Loucy (cell line): ENCODE measurements around the gene NCR3LG1.

Experiments
- H2AFZ ChIP-seq: fragments of 200-600 bp; sonication (generic); 2 replicates; pipeline ENCODE4 v1.6.0; 2016; ENCODE audit warnings: antibody characterized with exemption, mild to moderate bottlenecking, low read length, moderate library complexity
- H3F3A ChIP-seq: fragments of 200-600 bp; 2 replicates; pipeline ENCODE4 v1.6.0; 2016; ENCODE audit warnings: antibody characterized with exemption, low read depth, mild to moderate bottlenecking
- H3K27me3 ChIP-seq: fragments of 200-600 bp; sonication (generic); 2 replicates; pipeline ENCODE4 v1.6.1; 2014; ENCODE audit warnings: low read length, mild to moderate bottlenecking; ENCODE audit not compliant: insufficient read depth, poor library complexity, severe bottlenecking
- H3K36me3 ChIP-seq: fragments of 200-600 bp; sonication (generic); 2 replicates; pipeline ENCODE4 v1.6.1; 2016; ENCODE audit warnings: low read length; ENCODE audit not compliant: insufficient read depth
- H3K4me1 ChIP-seq: fragments of 200-600 bp; sonication (generic); 2 replicates; pipeline ENCODE4 v1.5.1; 2014; ENCODE audit warnings: low read length, mild to moderate bottlenecking; ENCODE audit not compliant: insufficient read depth, poor library complexity, severe bottlenecking
- H3K4me2 ChIP-seq: fragments of 200-600 bp; sonication (generic); 2 replicates; pipeline ENCODE4 v1.6.0; 2014; ENCODE audit warnings: antibody characterized with exemption, low read length, low read depth, mild to moderate bottlenecking; ENCODE audit not compliant: poor library complexity, severe bottlenecking
- H3K4me3 ChIP-seq: fragments of 200-600 bp; sonication (generic); 2 replicates; pipeline ENCODE4 v1.5.1; 2014; ENCODE audit warnings: low read length, mild to moderate bottlenecking, mixed read lengths; ENCODE audit not compliant: poor library complexity, severe bottlenecking
- H3K79me2 ChIP-seq: fragments of 200-600 bp; sonication (generic); 2 replicates; pipeline ENCODE4 v1.6.1; 2014; ENCODE audit warnings: low read length; ENCODE audit not compliant: insufficient read depth
- H3K9ac ChIP-seq: fragments of 200-600 bp; sonication (generic); 2 replicates; pipeline ENCODE4 v1.6.0; 2014; ENCODE audit warnings: mild to moderate bottlenecking, low read depth, low read length, moderate library complexity; ENCODE audit not compliant: poor library complexity, severe bottlenecking
- H3K9me2 ChIP-seq: fragments of 200-600 bp; sonication (generic); replicated peaks from 2 replicates; pipeline ENCODE4 v1.6.1; 2016; ENCODE audit warnings: low read depth, low read length, mixed read lengths
- H3K9me3 ChIP-seq: fragments of 200-600 bp; sonication (generic); 2 replicates; pipeline ENCODE4 v1.6.1; 2014; ENCODE audit warnings: mild to moderate bottlenecking, antibody characterized with exemption, low read length, low read depth; ENCODE audit not compliant: insufficient read depth
- H4K20me1 ChIP-seq: fragments of 200-600 bp; sonication (generic); 2 replicates; pipeline ENCODE4 v1.6.0; 2014; ENCODE audit warnings: antibody characterized with exemption, low read length, mild to moderate bottlenecking; ENCODE audit not compliant: insufficient read depth, poor library complexity, severe bottlenecking
- CTCF ChIP-seq: fragments of 200-600 bp; sonication (generic); conservative IDR thresholded peaks from 2 replicates; pipeline ENCODE4 v1.5.1; 2014; ENCODE audit warnings: mild to moderate bottlenecking, antibody characterized with exemption, low read length
- EZH2phosphoT487 ChIP-seq: fragments of 200-600 bp; IDR thresholded peaks from 2 replicates; pipeline ENCODE4 v1.6.1; 2018; ENCODE audit warnings: antibody characterized with exemption, mild to moderate bottlenecking, moderate library complexity, borderline replicate concordance

Gene NCR3LG1

GRCh38 chr11:17403980-17404759, 52.6 kb downstream of the NCR3LG1 start:
- no peaks in the 10 kb centered on the region for H3K9me2 ChIP-seq
- H3K36me3 ChIP-seq, result no peaks in the 10 kb centered on the region
- no peaks in the 10 kb centered on the region for H3K4me1 ChIP-seq
- no peak overlapping the region for H3K4me3 ChIP-seq
- H3F3A ChIP-seq, result no peaks in the 10 kb centered on the region
- H3K9ac ChIP-seq, result no peak overlapping the region
- H3K4me2 ChIP-seq, result no peak overlapping the region
- no peaks in the 10 kb centered on the region for H3K27me3 ChIP-seq
- no peaks in the 10 kb centered on the region for H3K79me2 ChIP-seq
- H2AFZ ChIP-seq, result no peak overlapping the region
- no peaks in the 10 kb centered on the region for H4K20me1 ChIP-seq
- no peaks in the 10 kb centered on the region for H3K9me3 ChIP-seq
- TF ChIP-seq CTCF, result no peak
- no peak for TF ChIP-seq EZH2phosphoT487

GRCh38 chr11:17405232-17406005, 53.8 kb downstream of the NCR3LG1 start:
- Histone ChIP-seq H3K9ac (no peak overlapping the region), H3K9me2 (no peaks in the 10 kb centered on the region), H3K9me3 (no peaks in the 10 kb centered on the region), H2AFZ (no peak overlapping the region), H3K4me1 (no peaks in the 10 kb centered on the region), H3K27me3 (no peaks in the 10 kb centered on the region), H3F3A (no peaks in the 10 kb centered on the region), H3K4me2 (no peak overlapping the region), H3K36me3 (no peaks in the 10 kb centered on the region), H4K20me1 (no peaks in the 10 kb centered on the region), H3K4me3 (no peak overlapping the region), H3K79me2 (no peaks in the 10 kb centered on the region)
- TF ChIP-seq CTCF (no peak), EZH2phosphoT487 (no peak)

GRCh38 chr11:17406082-17406817, 54.6 kb downstream of the NCR3LG1 start:
- no peaks in the 10 kb centered on the region for H3K4me1 ChIP-seq
- no peak overlapping the region for H3K4me2 ChIP-seq
- H3F3A ChIP-seq, result no peaks in the 10 kb centered on the region
- no peaks in the 10 kb centered on the region for H3K27me3 ChIP-seq
- no peaks in the 10 kb centered on the region for H3K79me2 ChIP-seq
- H2AFZ ChIP-seq, result no peak overlapping the region
- no peak overlapping the region for H3K4me3 ChIP-seq
- H4K20me1 ChIP-seq, result no peaks in the 10 kb centered on the region
- H3K9me2 ChIP-seq, result no peaks in the 10 kb centered on the region
- no peaks in the 10 kb centered on the region for H3K9me3 ChIP-seq
- H3K9ac ChIP-seq, result no peak overlapping the region
- TF ChIP-seq EZH2phosphoT487, result no peak
- no peak for TF ChIP-seq CTCF
- no peaks in the 10 kb centered on the region for H3K36me3 ChIP-seq
